Activated CD8-positive, alpha-beta T cell treated with anti-CD3 and anti-CD28 coated beads, Interleukin-2, amount 10 ng/mL, durations not matched to agents 7 days and 5 days (primary cell): ENCODE results near the gene BMERB1. TPM values are rescaled to one million over a fixed set of nuclear protein-coding genes. Genes with fewer than 3 reads are reported as not detected.
"Not testable (repeated sequence)": the region's sequence is repeated elsewhere in the genome, so short reads cannot be mapped to it uniquely, and the experiment has no call there.

Experiments
- ATAC-seq: fragments of 150-1000 bp; cut with Tn5 transposase; one replicate; pipeline ENCODE4 v1.10.0; 2021; ENCODE audit warnings: moderate library complexity
- CTCF ChIA-PET: fragments of 350-600 bp; sonication (Branson Sonifier 250); formaldehyde crosslinking; loops from one replicate; lab custom pipeline; 2021; ENCODE audit warnings: antibody characterized with exemption; lab: Charles Lee
- POLR2A ChIA-PET: fragments of 350-600 bp; sonication (Branson Sonifier 250); formaldehyde crosslinking; loops from one replicate; lab custom pipeline; 2021; ENCODE audit warnings: antibody characterized with exemption; lab: Charles Lee
- DNase-seq: peaks from one replicate; pipeline ENCODE4 v3.0.0-alpha.2; 2020
- H3K27ac Mint-ChIP-seq: one replicate; pipeline ENCODE4 v1.8.0; 2021; ENCODE audit warnings: mild to moderate bottlenecking, mixed read lengths
- H3K27me3 Mint-ChIP-seq: one replicate; pipeline ENCODE4 v1.8.0; 2021; ENCODE audit warnings: low read depth, mixed read lengths
- H3K36me3 Mint-ChIP-seq: one replicate; pipeline ENCODE4 v1.8.0; 2021; ENCODE audit warnings: low read depth, mixed read lengths
- H3K4me1 Mint-ChIP-seq: one replicate; pipeline ENCODE4 v1.8.0; 2021; ENCODE audit warnings: low read depth, mixed read lengths
- H3K4me3 Mint-ChIP-seq: one replicate; pipeline ENCODE4 v1.8.0; 2021; ENCODE audit warnings: mild to moderate bottlenecking, mixed read lengths
- H3K9me3 Mint-ChIP-seq: one replicate; pipeline ENCODE4 v1.8.0; 2022; ENCODE audit warnings: mixed read lengths; ENCODE audit not compliant: insufficient read depth
- total RNA-seq, 2 experiments: library from RNA; stranded (reverse); gene quantifications; one replicate each; pipeline ENCODE4 v1.2.3, GENCODE V29; 2021

Gene BMERB1
- total RNA-seq, 2 experiments from 2014 or later = 1.6 to 4.3 TPM

GRCh38 chr16:15553313-15554088, 119.1 kb downstream of the BMERB1 start:
- Mint-ChIP-seq H3K9me3 (no peaks in the 10 kb centered on the region), H3K27me3 (no peaks in the 10 kb centered on the region), H3K4me3 (no peak overlapping the region), H3K4me1 (no peaks in the 10 kb centered on the region), H3K36me3 (no peaks in the 10 kb centered on the region), H3K27ac (no peak overlapping the region)
- ChIA-PET POLR2A (no interaction called here), CTCF (no interaction called here)
- ATAC-seq = no peak
- DNase-seq = no peak

- Mint-ChIP-seq H3K27me3 (no peaks in the 10 kb centered on the region), H3K27ac (no peak overlapping the region), H3K36me3 (no peaks in the 10 kb centered on the region), H3K9me3 (no peaks in the 10 kb centered on the region), H3K4me1 (no peaks in the 10 kb centered on the region), H3K4me3 (no peak overlapping the region)
- ChIA-PET CTCF (no interaction called here), POLR2A (no interaction called here)
- no peak for DNase-seq
- no peak for ATAC-seq
These were observed 121.7 kb downstream of the BMERB1 start for GRCh38 chr16:15556130-15556529.

- Mint-ChIP-seq H3K36me3 (no peaks in the 10 kb centered on the region), H3K27me3 (no peaks in the 10 kb centered on the region), H3K4me1 (no peaks in the 10 kb centered on the region), H3K9me3 (no peaks in the 10 kb centered on the region), H3K4me3 (no peak overlapping the region), H3K27ac (no peak overlapping the region)
- no peak for DNase-seq
- CTCF ChIA-PET = interaction anchor here (1.3 kb wide), 1 partner anchor 8 kb away, joined by 3 read pairs; no protein-coding TSS in a partner anchor
- POLR2A ChIA-PET = no interaction called here
- ATAC-seq = no peak
These were observed 122.9 kb downstream of the BMERB1 start for GRCh38 chr16:15557258-15557657.

GRCh38 chr16:15559176-15559575, 124.8 kb downstream of the BMERB1 start:
- CTCF ChIA-PET = no interaction called here
- H3K27ac Mint-ChIP-seq = no peak overlapping the region
- no peaks in the 10 kb centered on the region for H3K27me3 Mint-ChIP-seq
- no peaks in the 10 kb centered on the region for H3K36me3 Mint-ChIP-seq
- H3K4me1 Mint-ChIP-seq = no peaks in the 10 kb centered on the region
- POLR2A ChIA-PET = interaction anchor here (0.6 to 1.5 kb wide), 2 partner anchors 11 to 32 kb away, joined by 3 to 6 read pairs; no protein-coding TSS in a partner anchor
- peaks cover 4% of the 10 kb centered on the region for H3K9me3 Mint-ChIP-seq
- DNase-seq (no peak), ATAC-seq (no peak)
- H3K4me3 Mint-ChIP-seq = no peak overlapping the region

GRCh38 chr16:15564604-15565339, 130.4 kb downstream of the BMERB1 start:
- Mint-ChIP-seq H3K4me3 (no peak overlapping the region), H3K27me3 (no peaks in the 10 kb centered on the region), H3K36me3 (no peaks in the 10 kb centered on the region), H3K4me1 (no peaks in the 10 kb centered on the region), H3K27ac (no peak overlapping the region), H3K9me3 (peaks cover 4% of the 10 kb centered on the region)
- DNase-seq (no peak), ATAC-seq (no peak)
- ChIA-PET POLR2A (no interaction called here), CTCF (interaction anchor here (1.2 kb wide), 1 partner anchor 32 kb away, joined by 3 read pairs; no protein-coding TSS in a partner anchor)

- POLR2A ChIA-PET = no interaction called here
- CTCF ChIA-PET = interaction anchor here (0.8 kb wide), 1 partner anchor 9 kb away, joined by 3 read pairs; no protein-coding TSS in a partner anchor
- H3K4me3 Mint-ChIP-seq = no peak overlapping the region
These were observed 131.7 kb downstream of the BMERB1 start for GRCh38 chr16:15566095-15566494.

GRCh38 chr16:15567823-15568222, 133.4 kb downstream of the BMERB1 start:
- Mint-ChIP-seq H3K36me3 (peaks cover 6% of the 10 kb centered on the region), H3K4me3 (no peak overlapping the region), H3K27ac (no peak overlapping the region), H3K27me3 (no peaks in the 10 kb centered on the region), H3K9me3 (peaks cover 4% of the 10 kb centered on the region), H3K4me1 (no peaks in the 10 kb centered on the region)
- DNase-seq = no peak
- no peak for ATAC-seq
- ChIA-PET CTCF (no interaction called here), POLR2A (no interaction called here)

More at GRCh38 chr16:15566095-15566494, 131.7 kb downstream of the BMERB1 start:
- Mint-ChIP-seq H3K9me3 (peaks cover 4% of the 10 kb centered on the region), H3K4me1 (no peaks in the 10 kb centered on the region), H3K36me3 (no peaks in the 10 kb centered on the region), H3K27me3 (no peaks in the 10 kb centered on the region), H3K27ac (no peak overlapping the region)
- ATAC-seq = no peak
- no peak for DNase-seq

GRCh38 chr16:15570666-15571065, 136.3 kb downstream of the BMERB1 start:
- H3K27me3 Mint-ChIP-seq, CTCF ChIA-PET: not testable (repeated sequence)

GRCh38 chr16:15571557-15571956, 137.2 kb downstream of the BMERB1 start:
- ATAC-seq = no peak
- no peaks in the 10 kb centered on the region for H3K4me1 Mint-ChIP-seq
- no peak overlapping the region for H3K27ac Mint-ChIP-seq
- H3K4me3 Mint-ChIP-seq = no peak overlapping the region
- no peaks in the 10 kb centered on the region for H3K27me3 Mint-ChIP-seq
- no peaks in the 10 kb centered on the region for H3K9me3 Mint-ChIP-seq
- POLR2A ChIA-PET = no interaction called here
- no peak for DNase-seq
- H3K36me3 Mint-ChIP-seq = peaks cover 12% of the 10 kb centered on the region
- CTCF ChIA-PET = interaction anchor here (0.6 kb wide), 1 partner anchor 92 kb away, joined by 3 read pairs; no protein-coding TSS in a partner anchor

More at GRCh38 chr16:15570666-15571065, 136.3 kb downstream of the BMERB1 start:
- DNase-seq, POLR2A ChIA-PET, H3K4me1 Mint-ChIP-seq, H3K9me3 Mint-ChIP-seq, H3K27ac Mint-ChIP-seq, H3K4me3 Mint-ChIP-seq, ATAC-seq: not testable (repeated sequence)
- H3K36me3 Mint-ChIP-seq = peaks cover 12% of the 10 kb centered on the region

- CTCF ChIA-PET = interaction anchor here (0.8 kb wide), 1 partner anchor 18 kb away, joined by 3 read pairs; no protein-coding TSS in a partner anchor
- POLR2A ChIA-PET = no interaction called here
These were observed 138.1 kb downstream of the BMERB1 start for GRCh38 chr16:15572329-15573001.

GRCh38 chr16:15573274-15573895, 139.0 kb downstream of the BMERB1 start:
- ATAC-seq (no peak), DNase-seq (no peak)
- Mint-ChIP-seq H3K36me3 (peaks cover 12% of the 10 kb centered on the region), H3K27me3 (no peaks in the 10 kb centered on the region), H3K27ac (no peak overlapping the region), H3K4me1 (no peaks in the 10 kb centered on the region), H3K9me3 (no peaks in the 10 kb centered on the region), H3K4me3 (no peak overlapping the region)
- POLR2A ChIA-PET = no interaction called here
- CTCF ChIA-PET = no interaction called here

More at GRCh38 chr16:15572329-15573001, 138.1 kb downstream of the BMERB1 start:
- no peaks in the 10 kb centered on the region for H3K27me3 Mint-ChIP-seq
- no peak for ATAC-seq
- H3K4me3 Mint-ChIP-seq = no peak overlapping the region
- H3K36me3 Mint-ChIP-seq = peaks cover 12% of the 10 kb centered on the region
- H3K4me1 Mint-ChIP-seq = no peaks in the 10 kb centered on the region
- no peak overlapping the region for H3K27ac Mint-ChIP-seq
- no peak for DNase-seq
- H3K9me3 Mint-ChIP-seq = no peaks in the 10 kb centered on the region
